ENCODE measurements around the gene CD1B. TPM values are rescaled to one million over a fixed set of nuclear protein-coding genes. Genes with fewer than 3 reads are reported as not detected.

CD1B gene
- not detected in 2 replicates for total RNA-seq

GRCh38 chr1:158331481-158332150 lies at the start of gene CD1B:
TSS of gene CD1B (minus strand) at chr1:158331531. CDS start at chr1:158331423, 108 bp downstream.

GRCh38 chr1:158353303-158354075 lies 22.2 kb upstream of the CD1B start, which contains the start of gene CD1E:
TSS of gene CD1E (plus strand) at chr1:158353894. CDS start at chr1:158353989, 95 bp downstream.

GRCh38 chr1:158289811-158290210 lies 41.5 kb downstream of the CD1B start, which contains the start of gene CD1C:
TSS of gene CD1C (plus strand) at chr1:158289923. CDS start at chr1:158290065, 142 bp downstream.

Other genes starting within 250 kb of the CD1B start
- 9.7 and 11.0 TPM in 2 replicates for gene CD1D, start 150.6 kb downstream of the CD1B start, total RNA-seq
- not detected in 2 replicates for gene CD1A, start 77.1 kb downstream of the CD1B start, total RNA-seq
- not detected in 2 replicates for gene CD1C, start 41.6 kb downstream of the CD1B start, total RNA-seq
- gene CD1E, start 22.4 kb upstream of the CD1B start, total RNA-seq, result not detected in 2 replicates
- gene OR10T2, start 67.9 kb upstream of the CD1B start, total RNA-seq, result not detected in 2 replicates
- gene OR10K2, start 94.7 kb upstream of the CD1B start, total RNA-seq, result not detected in 2 replicates
- gene OR10K1, start 130.3 kb upstream of the CD1B start, total RNA-seq, result not detected in 2 replicates
- gene OR10R2, start 140.7 kb upstream of the CD1B start, total RNA-seq, result not detected in 2 replicates
- not detected in 2 replicates for gene OR6Y1, start 222.9 kb upstream of the CD1B start, total RNA-seq
- not detected in 2 replicates for gene OR6P1, start 239.0 kb upstream of the CD1B start, total RNA-seq
- gene OR10X1, start 248.4 kb upstream of the CD1B start, total RNA-seq, result not detected in 2 replicates

All from cardiac atrium fibroblast (primary cell).